GM12873 (cell line): ENCODE results near the gene RDH14.

Experiments
- CTCF ChIP-seq: IDR thresholded peaks from 2 replicates; pipeline ENCODE4 v1.5.1; 2012; ENCODE audit warnings: low read depth, mild to moderate bottlenecking, moderate library complexity, low read length, control low read depth; ENCODE audit not compliant: insufficient read depth; ENCODE audit errors: missing control alignments

RDH14 gene

DNA sequence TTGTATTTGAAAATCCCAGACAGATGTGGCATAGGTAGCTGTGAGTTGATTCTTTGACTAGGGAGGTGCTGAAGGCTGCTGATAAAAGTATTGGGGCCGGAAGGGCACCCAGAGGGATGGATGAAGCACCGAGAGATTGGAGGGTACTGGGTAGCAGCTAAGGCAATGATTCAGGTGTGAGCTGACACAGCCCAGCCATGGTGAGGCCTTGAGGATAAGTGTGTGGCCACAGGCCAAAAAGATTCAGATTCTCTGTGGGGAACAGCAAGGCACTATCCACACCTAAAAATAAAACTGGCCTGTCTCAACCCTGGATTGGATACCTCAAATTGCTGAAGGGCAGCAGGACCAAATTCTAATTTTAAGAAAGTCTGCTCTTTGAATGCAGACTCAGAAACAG lies 35.2 kb downstream of the RDH14 start:
- TF ChIP-seq CTCF, result no peak

DNA sequence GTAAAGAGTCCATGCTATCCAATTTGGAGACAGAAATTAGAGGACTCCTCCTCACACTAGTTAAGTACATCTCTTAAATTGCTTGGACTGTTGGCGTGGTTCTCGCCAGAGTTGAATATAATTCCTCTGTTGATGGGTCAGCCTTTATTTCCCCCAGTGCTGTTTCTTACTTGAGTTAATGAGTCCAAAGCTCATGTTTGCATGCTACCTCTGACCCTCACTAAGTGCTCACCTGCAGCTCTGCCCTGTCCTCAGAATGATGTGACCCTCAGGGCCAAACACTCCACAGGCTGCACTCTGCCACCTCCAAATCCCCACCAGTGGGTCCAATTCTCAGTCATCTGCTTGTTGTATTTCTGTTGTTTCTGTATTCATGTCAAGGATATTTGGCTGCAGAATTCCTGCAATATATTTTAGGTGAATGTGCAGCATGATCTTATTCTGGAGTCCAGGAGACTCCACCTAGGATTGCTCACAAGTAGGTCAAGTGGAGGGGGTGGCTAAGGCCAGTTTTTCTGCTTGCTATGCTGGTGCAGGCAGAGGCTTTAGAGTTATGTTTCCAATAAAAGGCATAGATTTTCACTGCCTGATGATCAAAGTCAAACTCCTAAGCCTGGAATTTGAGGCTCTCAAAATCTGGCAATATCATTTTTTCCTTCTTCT lies 37.8 kb downstream of the RDH14 start:
- TF ChIP-seq CTCF, result no peak

DNA sequence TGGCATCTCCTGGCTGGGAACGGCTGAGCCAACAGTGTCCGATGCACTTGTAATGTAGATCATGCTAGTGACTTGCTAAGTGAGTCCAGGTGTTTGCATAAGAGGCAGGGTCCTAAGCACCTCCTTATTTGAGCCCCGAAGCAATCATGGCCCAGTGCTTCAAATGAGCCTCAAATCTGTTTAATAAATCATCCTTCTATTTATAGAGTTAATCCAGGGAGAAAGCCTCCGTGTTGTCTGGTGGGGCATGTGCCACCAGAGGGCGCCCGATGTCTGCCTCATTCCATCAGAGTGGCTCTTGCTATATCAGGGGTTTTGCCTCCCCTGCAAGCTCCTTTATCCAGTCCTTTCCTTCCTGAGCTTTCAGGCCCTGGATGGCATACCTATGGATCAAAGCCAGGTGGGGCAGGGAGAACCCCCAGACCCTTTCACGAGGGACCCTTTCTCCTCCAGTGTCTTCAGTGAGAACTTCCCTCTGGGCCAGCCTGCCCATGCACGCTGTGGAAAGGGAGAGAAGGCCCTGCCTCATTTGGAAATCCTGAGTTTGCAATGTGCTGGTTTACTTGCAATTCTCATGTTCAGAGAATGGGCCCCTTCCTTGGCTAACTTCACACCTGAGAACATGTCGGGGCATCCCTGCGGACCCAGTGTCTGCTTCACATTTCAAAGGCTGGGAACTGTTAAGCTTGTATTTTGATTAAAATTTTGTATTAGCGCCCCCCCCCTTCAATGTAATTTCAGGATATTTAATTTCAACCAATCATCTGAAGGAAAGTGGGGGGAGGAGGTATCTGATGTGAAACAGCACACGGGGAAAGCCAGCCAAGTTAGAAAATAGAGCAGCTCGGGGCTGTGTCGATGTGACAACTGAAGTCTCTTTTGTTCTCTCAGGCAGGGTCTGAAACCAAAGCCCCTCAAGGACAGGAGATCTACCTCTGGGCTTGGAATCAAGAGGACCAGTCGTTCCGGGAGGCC lies 39.7 kb downstream of the RDH14 start:
- peak; percentile 94 for TF ChIP-seq CTCF

DNA sequence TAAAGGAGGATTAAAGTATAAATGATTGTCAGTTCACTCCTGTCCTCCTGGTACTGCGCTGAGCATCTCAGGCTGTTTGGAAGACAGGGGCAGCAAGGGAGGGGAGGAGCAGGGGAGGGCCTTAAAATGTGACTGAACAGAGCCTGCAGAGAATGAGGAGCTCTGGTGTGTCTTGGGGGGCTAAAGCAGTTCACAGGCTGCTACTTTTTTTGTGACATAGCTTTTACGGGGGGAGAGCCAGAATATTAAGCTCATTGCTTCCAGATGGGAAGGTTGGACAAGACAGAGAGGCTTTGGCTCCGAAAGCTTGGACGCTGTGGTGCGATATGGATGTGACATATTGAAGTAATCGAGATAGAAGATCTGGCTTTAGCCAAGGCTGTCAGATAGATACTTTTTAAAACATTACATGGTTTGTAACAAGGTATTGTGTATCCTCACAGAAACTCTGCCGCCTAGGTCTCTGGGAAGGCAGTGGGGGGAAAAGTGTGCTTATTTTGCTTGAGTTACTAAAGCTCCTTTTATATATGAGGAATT lies 40.5 kb downstream of the RDH14 start:
- no peak for TF ChIP-seq CTCF

GRCh38 chr2:18518116-18519111 lies 42.0 kb downstream of the RDH14 start:
- no peak for TF ChIP-seq CTCF

DNA sequence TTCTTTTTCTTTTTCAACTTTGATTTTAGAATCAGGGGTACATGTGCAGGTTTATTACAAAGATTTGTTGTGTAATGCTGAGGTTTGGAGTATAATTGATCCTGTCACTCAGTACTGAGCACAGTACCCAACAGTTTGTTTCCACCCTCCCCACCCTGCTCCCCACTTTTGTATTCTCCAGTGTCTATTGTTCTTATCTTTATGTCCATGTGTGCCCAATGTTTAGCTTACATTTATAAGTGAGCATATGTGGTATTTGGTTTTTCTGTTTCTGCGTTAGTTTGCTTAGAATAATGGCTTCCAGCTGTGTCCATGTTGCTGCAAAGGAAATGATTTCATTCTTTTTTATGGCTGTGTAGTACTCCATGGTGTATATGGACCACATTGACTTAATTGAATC lies 43.1 kb downstream of the RDH14 start:
- TF ChIP-seq CTCF, result no peak
